DND-41 (cell line): Measurements from ENCODE around the gene TGM4.

Experiments used
- ATAC-seq: fragments of 200-7000 bp; cut with Tn5 transposase; 3 replicates; pipeline ENCODE4 v1.9.1; 2021; ENCODE audit warnings: low read depth; ENCODE audit not compliant: insufficient read depth
- DNase-seq: peaks from one replicate; pipeline ENCODE4 v3.0.0-alpha.2; 2020
- H2AFZ ChIP-seq: 2 replicates; pipeline ENCODE4 v1.6.0; 2012; ENCODE audit warnings: low read depth, low read length
- H3K27ac ChIP-seq: 2 replicates; pipeline ENCODE4 v1.5.1; 2012; ENCODE audit warnings: low read length, inconsistent platforms
- H3K27me3 ChIP-seq: fragments of 200-600 bp; sonication (generic); 2 replicates; pipeline ENCODE4 v1.6.0; 2012; ENCODE audit warnings: low read length, mild to moderate bottlenecking, inconsistent platforms; ENCODE audit not compliant: insufficient read depth, poor library complexity
- H3K36me3 ChIP-seq: 2 replicates; pipeline ENCODE4 v1.5.1; 2012; ENCODE audit warnings: low read length, inconsistent platforms; ENCODE audit not compliant: insufficient read depth
- H3K4me1 ChIP-seq: 2 replicates; pipeline ENCODE4 v1.5.1; 2012; ENCODE audit warnings: mild to moderate bottlenecking, low read length; ENCODE audit not compliant: insufficient read depth
- H3K4me2 ChIP-seq: 2 replicates; pipeline ENCODE4 v1.6.0; 2012; ENCODE audit warnings: mild to moderate bottlenecking, moderate library complexity, low read length, inconsistent platforms; ENCODE audit not compliant: insufficient read depth
- H3K4me3 ChIP-seq, 2 experiments: fragments of 200-600 bp in 1 of 2; shearing (Covaris generic) in 1 of 2; 2 replicates each; pipeline ENCODE4 v1.5.1; 2012 to 2016; ENCODE audit warnings: inconsistent platforms in 2 of 2, low read length in 2 of 2, mild to moderate bottlenecking in 2 of 2, low read depth in 1 of 2, moderate library complexity in 1 of 2
- H3K79me2 ChIP-seq: 2 replicates; pipeline ENCODE4 v1.6.0; 2012; ENCODE audit warnings: low read length, inconsistent platforms; ENCODE audit not compliant: insufficient read depth
- H3K9ac ChIP-seq: 2 replicates; pipeline ENCODE4 v1.6.0; 2012; ENCODE audit warnings: low read depth, mild to moderate bottlenecking, inconsistent platforms, low read length, moderate library complexity
- H3K9me3 ChIP-seq: 2 replicates; pipeline ENCODE4 v1.5.1; 2012; ENCODE audit warnings: low read length, moderate library complexity, mild to moderate bottlenecking, inconsistent platforms; ENCODE audit not compliant: insufficient read depth, severe bottlenecking
- H4K20me1 ChIP-seq: 2 replicates; pipeline ENCODE4 v1.6.0; 2012; ENCODE audit warnings: low read length; ENCODE audit not compliant: insufficient read depth
- CTCF ChIP-seq: IDR thresholded peaks from 2 replicates; pipeline ENCODE4 v1.5.1; 2012; ENCODE audit warnings: borderline replicate concordance, low read length, moderate library complexity, mild to moderate bottlenecking; ENCODE audit not compliant: poor library complexity, severe bottlenecking; ENCODE audit errors: extremely low read depth
- EZH2 ChIP-seq: IDR thresholded peaks from 3 replicates; pipeline ENCODE4 v1.6.1; 2012; ENCODE audit warnings: borderline replicate concordance, low read depth, mild to moderate bottlenecking, moderate library complexity, low read length, inconsistent platforms; ENCODE audit not compliant: severe bottlenecking

The TGM4 gene

GRCh38 chr3:44890852-44891251 is 16.4 kb downstream of the TGM4 start:
- Histone ChIP-seq H3K27me3 (no peaks in the 10 kb centered on the region), H3K4me1 (no peaks in the 10 kb centered on the region), H3K4me2 (no peak overlapping the region), H2AFZ (no peak overlapping the region), H3K9me3 (no peaks in the 10 kb centered on the region), H3K79me2 (no peaks in the 10 kb centered on the region), H3K36me3 (no peaks in the 10 kb centered on the region), H4K20me1 (no peaks in the 10 kb centered on the region), H3K4me3 (no peak overlapping the region), H3K9ac (no peak overlapping the region), H3K27ac (no peak overlapping the region)
- ATAC-seq (no peak), DNase-seq (no peak)
- TF ChIP-seq EZH2 (no peak), CTCF (no peak)

DNA sequence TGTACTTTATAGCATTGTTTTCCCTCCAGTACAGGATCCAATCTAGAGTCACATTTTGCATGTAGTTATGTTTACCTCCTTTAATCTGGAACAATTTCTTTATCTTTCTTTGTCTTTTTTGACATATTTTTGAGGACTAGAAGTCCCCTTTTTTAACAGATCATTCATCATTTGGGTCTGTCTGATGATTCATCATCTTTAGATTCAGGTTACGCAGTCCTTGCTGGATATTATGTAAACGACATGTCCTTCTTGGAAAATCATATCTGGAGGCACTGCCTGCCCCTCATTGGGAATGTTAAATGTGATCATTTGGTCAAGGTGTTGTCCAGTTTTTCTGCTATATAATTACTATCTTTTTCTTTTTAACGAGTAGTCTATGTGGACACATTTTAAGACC is 18.3 kb downstream of the TGM4 start:
- no peaks in the 10 kb centered on the region for H4K20me1 ChIP-seq
- TF ChIP-seq EZH2 (no peak), CTCF (no peak)
- no peaks in the 10 kb centered on the region for H3K4me1 ChIP-seq
- no peaks in the 10 kb centered on the region for H3K27me3 ChIP-seq
- ATAC-seq: no peak
- no peaks in the 10 kb centered on the region for H3K79me2 ChIP-seq
- no peak overlapping the region for H3K4me3 ChIP-seq
- H3K4me2 ChIP-seq: no peak overlapping the region
- H3K9ac ChIP-seq: no peak overlapping the region
- H3K9me3 ChIP-seq: no peaks in the 10 kb centered on the region
- H3K27ac ChIP-seq: no peak overlapping the region
- H3K36me3 ChIP-seq: no peaks in the 10 kb centered on the region
- H2AFZ ChIP-seq: no peak overlapping the region
- DNase-seq: no peak

- TF ChIP-seq EZH2: no peak
- no peak for TF ChIP-seq CTCF
- H3K4me2 ChIP-seq: no peak overlapping the region
- ATAC-seq (no peak), DNase-seq (no peak)
- no peak overlapping the region for H3K27ac ChIP-seq
- H3K9ac ChIP-seq: no peak overlapping the region
- no peaks in the 10 kb centered on the region for H3K79me2 ChIP-seq
- H3K9me3 ChIP-seq: no peaks in the 10 kb centered on the region
- H3K36me3 ChIP-seq: no peaks in the 10 kb centered on the region
- no peak overlapping the region for H3K4me3 ChIP-seq
- H3K4me1 ChIP-seq: no peaks in the 10 kb centered on the region
- H2AFZ ChIP-seq: no peak overlapping the region
- H4K20me1 ChIP-seq: no peaks in the 10 kb centered on the region
- no peaks in the 10 kb centered on the region for H3K27me3 ChIP-seq
Observed at GRCh38 chr3:44893097-44893496, 18.7 kb downstream of the TGM4 start.

DNA sequence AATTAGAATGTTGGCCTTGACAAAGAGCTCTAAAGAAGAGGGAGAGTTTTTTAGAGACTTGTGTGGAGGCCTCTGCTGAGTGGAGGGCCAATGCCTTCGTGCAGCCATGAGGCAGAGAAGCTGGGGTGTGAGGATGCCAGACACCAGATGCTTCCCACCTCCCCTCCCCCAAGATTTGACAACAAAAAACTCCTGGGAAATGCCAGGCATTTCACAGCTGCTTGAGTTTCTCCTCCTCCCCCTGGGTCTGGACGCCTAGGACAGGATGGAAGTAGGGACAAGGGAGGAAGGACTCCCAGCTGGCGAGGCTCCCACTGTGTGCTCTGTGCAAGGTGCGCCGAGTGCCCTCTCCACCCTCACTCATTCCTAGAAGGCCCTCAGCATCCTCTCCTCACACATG is 20.1 kb downstream of the TGM4 start:
- Histone ChIP-seq H3K4me3 (no peak overlapping the region), H3K4me2 (no peak overlapping the region), H3K4me1 (no peaks in the 10 kb centered on the region), H3K27me3 (no peaks in the 10 kb centered on the region), H3K79me2 (no peaks in the 10 kb centered on the region), H3K27ac (no peak overlapping the region), H3K9ac (no peak overlapping the region), H2AFZ (no peak overlapping the region), H3K36me3 (no peaks in the 10 kb centered on the region), H3K9me3 (no peaks in the 10 kb centered on the region), H4K20me1 (no peaks in the 10 kb centered on the region)
- TF ChIP-seq EZH2 (no peak), CTCF (no peak)
- no peak for DNase-seq
- ATAC-seq: no peak
